WTC11 (cell line): ENCODE measurements around the gene MTG1. TPM values are rescaled to one million over a fixed set of nuclear protein-coding genes. Genes with fewer than 3 reads are reported as not detected.

Experiments used
- ATAC-seq: fragments of 200-7000 bp; cut with Tn5 transposase; 2 replicates; pipeline ENCODE4 v1.10.0; 2021; ENCODE audit warnings: mild to moderate bottlenecking, moderate library complexity
- CTCF ChIA-PET: fragments of 300-600 bp; sonication (Branson Sonifier 250); formaldehyde crosslinking; loops from one replicate; lab custom pipeline; 2021; ENCODE audit warnings: antibody characterized with exemption; lab: Charles Lee
- POLR2A ChIA-PET: fragments of 350-600 bp; sonication (Branson Sonifier 250); formaldehyde crosslinking; loops from one replicate; lab custom pipeline; 2021; ENCODE audit warnings: antibody characterized with exemption; lab: Charles Lee
- DNase-seq: peaks from one replicate; pipeline ENCODE4 v3.0.0; 2021; ENCODE audit warnings: low spot score
- H3K27ac Mint-ChIP-seq: 2 replicates; pipeline ENCODE4 v1.8.0; 2021; ENCODE audit warnings: mixed read lengths
- H3K27me3 Mint-ChIP-seq: 2 replicates; pipeline ENCODE4 v1.8.0; 2021; ENCODE audit warnings: low read depth, mild to moderate bottlenecking, moderate library complexity, mixed read lengths
- H3K36me3 Mint-ChIP-seq: 2 replicates; pipeline ENCODE4 v1.8.0; 2021; ENCODE audit warnings: mixed read lengths
- H3K4me1 Mint-ChIP-seq: 2 replicates; pipeline ENCODE4 v1.8.0; 2022; ENCODE audit warnings: mixed read lengths
- H3K4me3 Mint-ChIP-seq: 2 replicates; pipeline ENCODE4 v1.8.0; 2021; ENCODE audit warnings: mild to moderate bottlenecking, moderate library complexity, mixed read lengths
- H3K9me3 Mint-ChIP-seq: 2 replicates; pipeline ENCODE4 v1.8.0; 2021; ENCODE audit warnings: mixed read lengths
- ATF2 ChIP-seq: sonication (generic); formaldehyde crosslinking; IDR thresholded peaks from 2 replicates; pipeline ENCODE4 v1.8.1; 2022; ENCODE audit warnings: low read depth, missing genetic modification reagents, borderline replicate concordance
- CDX4 ChIP-seq: fragments of 250-450 bp; sonication (Bioruptor Pico); IDR thresholded peaks from 2 replicates; pipeline ENCODE4 v1.9.0; 2021; ENCODE audit warnings: moderate library complexity, mild to moderate bottlenecking, inconsistent platforms, borderline replicate concordance
- E2F5 ChIP-seq: sonication (generic); formaldehyde crosslinking; IDR thresholded peaks from 2 replicates; pipeline ENCODE4 v1.8.1; 2022; ENCODE audit warnings: mild to moderate bottlenecking, moderate library complexity, missing genetic modification reagents
- FOXJ3 ChIP-seq: sonication (generic); formaldehyde crosslinking; IDR thresholded peaks from 2 replicates; pipeline ENCODE4 v1.9.0; 2021; ENCODE audit warnings: missing genetic modification reagents, mild to moderate bottlenecking, borderline replicate concordance
- IRF2 ChIP-seq: sonication (generic); formaldehyde crosslinking; IDR thresholded peaks from 2 replicates; pipeline ENCODE4 v1.8.0; 2022; ENCODE audit warnings: low read depth, missing genetic modification reagents, borderline replicate concordance
- MXD4 ChIP-seq: fragments of 250-450 bp; sonication (Bioruptor Pico); IDR thresholded peaks from 2 replicates; pipeline ENCODE4 v1.8.0; 2021; ENCODE audit warnings: mild to moderate bottlenecking, moderate library complexity, borderline replicate concordance
- NR1H2 ChIP-seq: sonication (generic); formaldehyde crosslinking; IDR thresholded peaks from 2 replicates; pipeline ENCODE4 v1.9.0; 2021; ENCODE audit warnings: mild to moderate bottlenecking, moderate library complexity, missing genetic modification reagents
- OVOL2 ChIP-seq: fragments of 250-450 bp; sonication (Bioruptor Pico); IDR thresholded peaks from 2 replicates; pipeline ENCODE4 v1.9.0; 2021; ENCODE audit warnings: mild to moderate bottlenecking, borderline replicate concordance
- TEAD1 ChIP-seq: sonication (generic); formaldehyde crosslinking; IDR thresholded peaks from 2 replicates; pipeline ENCODE4 v1.8.0; 2022; ENCODE audit warnings: mild to moderate bottlenecking, missing genetic modification reagents
- USF2 ChIP-seq: sonication (generic); formaldehyde crosslinking; IDR thresholded peaks from 2 replicates; pipeline ENCODE4 v1.8.1; 2023; ENCODE audit warnings: mild to moderate bottlenecking, missing genetic modification reagents, moderate library complexity
- ZBTB21 ChIP-seq: sonication (generic); formaldehyde crosslinking; IDR thresholded peaks from 2 replicates; pipeline ENCODE4 v1.8.1; 2023; ENCODE audit warnings: mild to moderate bottlenecking, missing genetic modification reagents, borderline replicate concordance
- ZNF232 ChIP-seq: sonication (generic); formaldehyde crosslinking; IDR thresholded peaks from 2 replicates; pipeline ENCODE4 v1.8.0; 2022; ENCODE audit warnings: mild to moderate bottlenecking, missing genetic modification reagents
- ZNF416 ChIP-seq: fragments of 250-450 bp; sonication (Bioruptor Pico); IDR thresholded peaks from 2 replicates; pipeline ENCODE4 v1.9.0; 2021; ENCODE audit warnings: mild to moderate bottlenecking, inconsistent platforms
- ZNF423 ChIP-seq: fragments of 250-450 bp; sonication (Bioruptor Pico); IDR thresholded peaks from 2 replicates; pipeline ENCODE4 v2.1.2; 2022; ENCODE audit warnings: mild to moderate bottlenecking, moderate library complexity
- total RNA-seq: library from RNA; stranded (reverse); gene quantifications from 3 replicates; pipeline ENCODE4 v1.2.3, GENCODE V29; 2021
- TF ChIP-seq, protein P1 (sequence below): sonication (generic); formaldehyde crosslinking; IDR thresholded peaks from 2 replicates; pipeline ENCODE4 v1.8.1; 2022; ENCODE audit warnings: mild to moderate bottlenecking, missing genetic modification reagents, moderate library complexity, borderline replicate concordance
- TF ChIP-seq, protein P2 (sequence below): sonication (generic); formaldehyde crosslinking; conservative IDR thresholded peaks from 2 replicates; pipeline ENCODE4 v1.8.1; 2022; ENCODE audit warnings: mild to moderate bottlenecking, missing genetic modification reagents
- TF ChIP-seq, protein P3 (sequence below): sonication (generic); formaldehyde crosslinking; IDR thresholded peaks from 2 replicates; pipeline ENCODE4 v1.8.0; 2022; ENCODE audit warnings: mild to moderate bottlenecking, missing genetic modification reagents
- TF ChIP-seq, protein P4 (sequence below): sonication (generic); formaldehyde crosslinking; IDR thresholded peaks from 2 replicates; pipeline ENCODE4 v1.8.1; 2023; ENCODE audit warnings: mild to moderate bottlenecking, missing genetic modification reagents
- TF ChIP-seq, protein P5 (sequence below): sonication (generic); formaldehyde crosslinking; IDR thresholded peaks from 2 replicates; pipeline ENCODE4 v1.8.0; 2023; ENCODE audit warnings: missing genetic modification reagents
- TF ChIP-seq, protein P6 (sequence below): sonication (generic); formaldehyde crosslinking; IDR thresholded peaks from 2 replicates; pipeline ENCODE4 v1.8.1; 2022; ENCODE audit warnings: missing genetic modification reagents, borderline replicate concordance
- TF ChIP-seq, protein P7 (sequence below): sonication (generic); formaldehyde crosslinking; IDR thresholded peaks from 2 replicates; pipeline ENCODE4 v1.8.0; 2022; ENCODE audit warnings: mild to moderate bottlenecking, missing genetic modification reagents

The MTG1 gene
- total RNA-seq, 1 experiment from 2014 or later, result 63.0 TPM

GRCh38 chr10:133356549-133357284 is 37.2 kb upstream of the MTG1 start (continued):
- TF ChIP-seq, protein P1, sequence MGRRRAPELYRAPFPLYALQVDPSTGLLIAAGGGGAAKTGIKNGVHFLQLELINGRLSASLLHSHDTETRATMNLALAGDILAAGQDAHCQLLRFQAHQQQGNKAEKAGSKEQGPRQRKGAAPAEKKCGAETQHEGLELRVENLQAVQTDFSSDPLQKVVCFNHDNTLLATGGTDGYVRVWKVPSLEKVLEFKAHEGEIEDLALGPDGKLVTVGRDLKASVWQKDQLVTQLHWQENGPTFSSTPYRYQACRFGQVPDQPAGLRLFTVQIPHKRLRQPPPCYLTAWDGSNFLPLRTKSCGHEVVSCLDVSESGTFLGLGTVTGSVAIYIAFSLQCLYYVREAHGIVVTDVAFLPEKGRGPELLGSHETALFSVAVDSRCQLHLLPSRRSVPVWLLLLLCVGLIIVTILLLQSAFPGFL (CRISPR knock-in tag), result no peak
- TF ChIP-seq USF2 (CRISPR knock-in tag) (0 out of 2 replicates have a peak, but pooled peaks have one; percentile 25), OVOL2 (CRISPR knock-in tag) (no peak), MXD4 (no peak)
- TF ChIP-seq, protein P2, sequence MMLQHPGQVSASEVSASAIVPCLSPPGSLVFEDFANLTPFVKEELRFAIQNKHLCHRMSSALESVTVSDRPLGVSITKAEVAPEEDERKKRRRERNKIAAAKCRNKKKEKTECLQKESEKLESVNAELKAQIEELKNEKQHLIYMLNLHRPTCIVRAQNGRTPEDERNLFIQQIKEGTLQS (CRISPR knock-in tag), result no peak
- TF ChIP-seq, protein P3, sequence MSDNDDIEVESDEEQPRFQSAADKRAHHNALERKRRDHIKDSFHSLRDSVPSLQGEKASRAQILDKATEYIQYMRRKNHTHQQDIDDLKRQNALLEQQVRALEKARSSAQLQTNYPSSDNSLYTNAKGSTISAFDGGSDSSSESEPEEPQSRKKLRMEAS (CRISPR knock-in tag), result no peak

DNA sequence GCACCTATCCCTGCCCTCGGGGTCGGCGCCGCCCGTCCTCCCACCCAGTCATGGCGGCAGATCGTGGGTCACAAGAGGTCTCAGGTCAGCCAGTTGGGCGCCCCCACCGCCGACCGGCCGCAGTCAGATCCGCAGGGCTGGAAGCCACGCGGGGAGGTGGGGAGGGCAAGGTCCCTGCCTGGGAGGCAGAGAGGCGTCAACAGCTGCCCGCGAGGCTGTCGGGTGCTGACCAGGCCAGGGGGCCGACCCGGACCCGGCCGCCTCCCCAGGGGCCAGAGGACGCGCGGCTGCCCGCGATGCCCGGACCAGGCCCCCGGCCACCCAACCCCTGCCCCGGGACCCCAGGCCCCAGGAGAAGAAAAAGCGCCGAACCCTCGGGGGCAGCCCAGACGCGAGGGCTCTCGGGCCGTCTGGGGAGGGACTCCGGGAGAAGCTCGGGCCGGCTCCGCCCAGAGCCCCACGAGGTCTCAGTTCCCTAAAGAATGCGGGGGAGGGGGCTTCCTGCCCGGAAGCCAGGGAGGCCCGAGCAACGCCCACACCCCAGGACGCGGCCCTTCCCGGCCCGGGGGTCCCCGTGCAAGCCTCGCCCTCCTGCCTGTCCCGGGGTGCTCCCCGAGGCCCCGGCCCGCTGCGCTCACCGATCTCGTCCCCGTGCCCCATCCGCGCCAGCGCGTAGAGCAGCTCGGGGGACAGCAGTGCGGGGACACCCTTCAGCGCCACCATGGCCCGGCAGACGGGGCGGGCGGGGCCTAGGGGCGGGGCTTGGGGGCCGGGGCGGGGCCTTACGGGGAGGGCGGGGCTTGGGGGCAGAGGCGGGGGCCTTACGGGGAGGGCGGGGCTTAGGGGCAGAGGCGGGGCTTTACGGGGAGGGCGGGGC is 36.4 kb upstream of the MTG1 start, which contains the start of gene FUOM:
TSS of gene FUOM (minus strand) at position 735 of the 877 bp plus-strand sequence. CDS start at position 723, 12 bp downstream.
- Mint-ChIP-seq H3K9me3 (no peaks in the 10 kb centered on the region), H3K4me3 (peak within 1 kb of the TSS; percentile 72), H3K27me3 (peaks cover 12% of the 10 kb centered on the region), H3K36me3 (peaks cover 10% of the 10 kb centered on the region), H3K4me1 (no peaks in the 10 kb centered on the region), H3K27ac (no peak within 1 kb of the TSS)
- ChIA-PET POLR2A (interaction anchor here (1.2 to 1.8 kb wide), 2 partner anchors 16 to 22 kb away, joined by 3 to 9 read pairs; partner anchors contain the start of gene PAOX), CTCF (interaction anchor here (0.6 to 2.5 kb wide), 6 partner anchors 11 to 50 kb away, joined by 4 to 26 read pairs (median 6); partner anchors contain the start of gene PRAP1)
- DNase-seq, result peak; percentile 82
- peak; percentile 87 for ATAC-seq
- TF ChIP-seq ATF2 (no peak), IRF2 (no peak), TEAD1 (CRISPR knock-in tag) (0 out of 2 replicates have a peak, but pooled peaks have one; percentile 71), ZNF423 (CRISPR knock-in tag) (peak; percentile 95), ZBTB21 (CRISPR knock-in tag) (no peak), E2F5 (CRISPR knock-in tag) (peak; percentile 46), NR1H2 (no peak), ZNF416 (0 out of 2 replicates have a peak, but pooled peaks have one; percentile 53), ZNF232 (CRISPR knock-in tag) (no peak), FOXJ3 (no peak), CDX4 (no peak)
- TF ChIP-seq, protein P4, sequence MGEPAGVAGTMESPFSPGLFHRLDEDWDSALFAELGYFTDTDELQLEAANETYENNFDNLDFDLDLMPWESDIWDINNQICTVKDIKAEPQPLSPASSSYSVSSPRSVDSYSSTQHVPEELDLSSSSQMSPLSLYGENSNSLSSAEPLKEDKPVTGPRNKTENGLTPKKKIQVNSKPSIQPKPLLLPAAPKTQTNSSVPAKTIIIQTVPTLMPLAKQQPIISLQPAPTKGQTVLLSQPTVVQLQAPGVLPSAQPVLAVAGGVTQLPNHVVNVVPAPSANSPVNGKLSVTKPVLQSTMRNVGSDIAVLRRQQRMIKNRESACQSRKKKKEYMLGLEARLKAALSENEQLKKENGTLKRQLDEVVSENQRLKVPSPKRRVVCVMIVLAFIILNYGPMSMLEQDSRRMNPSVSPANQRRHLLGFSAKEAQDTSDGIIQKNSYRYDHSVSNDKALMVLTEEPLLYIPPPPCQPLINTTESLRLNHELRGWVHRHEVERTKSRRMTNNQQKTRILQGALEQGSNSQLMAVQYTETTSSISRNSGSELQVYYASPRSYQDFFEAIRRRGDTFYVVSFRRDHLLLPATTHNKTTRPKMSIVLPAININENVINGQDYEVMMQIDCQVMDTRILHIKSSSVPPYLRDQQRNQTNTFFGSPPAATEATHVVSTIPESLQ (CRISPR knock-in tag), result no peak
- TF ChIP-seq, protein P5, sequence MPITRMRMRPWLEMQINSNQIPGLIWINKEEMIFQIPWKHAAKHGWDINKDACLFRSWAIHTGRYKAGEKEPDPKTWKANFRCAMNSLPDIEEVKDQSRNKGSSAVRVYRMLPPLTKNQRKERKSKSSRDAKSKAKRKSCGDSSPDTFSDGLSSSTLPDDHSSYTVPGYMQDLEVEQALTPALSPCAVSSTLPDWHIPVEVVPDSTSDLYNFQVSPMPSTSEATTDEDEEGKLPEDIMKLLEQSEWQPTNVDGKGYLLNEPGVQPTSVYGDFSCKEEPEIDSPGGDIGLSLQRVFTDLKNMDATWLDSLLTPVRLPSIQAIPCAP (CRISPR knock-in tag), result no peak
- TF ChIP-seq, protein P6, sequence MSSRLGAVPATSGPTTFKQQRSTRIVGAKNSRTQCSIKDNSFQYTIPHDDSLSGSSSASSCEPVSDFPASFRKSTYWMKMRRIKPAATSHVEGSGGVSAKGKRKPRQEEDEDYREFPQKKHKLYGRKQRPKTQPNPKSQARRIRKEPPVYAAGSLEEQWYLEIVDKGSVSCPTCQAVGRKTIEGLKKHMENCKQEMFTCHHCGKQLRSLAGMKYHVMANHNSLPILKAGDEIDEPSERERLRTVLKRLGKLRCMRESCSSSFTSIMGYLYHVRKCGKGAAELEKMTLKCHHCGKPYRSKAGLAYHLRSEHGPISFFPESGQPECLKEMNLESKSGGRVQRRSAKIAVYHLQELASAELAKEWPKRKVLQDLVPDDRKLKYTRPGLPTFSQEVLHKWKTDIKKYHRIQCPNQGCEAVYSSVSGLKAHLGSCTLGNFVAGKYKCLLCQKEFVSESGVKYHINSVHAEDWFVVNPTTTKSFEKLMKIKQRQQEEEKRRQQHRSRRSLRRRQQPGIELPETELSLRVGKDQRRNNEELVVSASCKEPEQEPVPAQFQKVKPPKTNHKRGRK, result no peak
- TF ChIP-seq, protein P7, sequence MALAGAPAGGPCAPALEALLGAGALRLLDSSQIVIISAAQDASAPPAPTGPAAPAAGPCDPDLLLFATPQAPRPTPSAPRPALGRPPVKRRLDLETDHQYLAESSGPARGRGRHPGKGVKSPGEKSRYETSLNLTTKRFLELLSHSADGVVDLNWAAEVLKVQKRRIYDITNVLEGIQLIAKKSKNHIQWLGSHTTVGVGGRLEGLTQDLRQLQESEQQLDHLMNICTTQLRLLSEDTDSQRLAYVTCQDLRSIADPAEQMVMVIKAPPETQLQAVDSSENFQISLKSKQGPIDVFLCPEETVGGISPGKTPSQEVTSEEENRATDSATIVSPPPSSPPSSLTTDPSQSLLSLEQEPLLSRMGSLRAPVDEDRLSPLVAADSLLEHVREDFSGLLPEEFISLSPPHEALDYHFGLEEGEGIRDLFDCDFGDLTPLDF (CRISPR knock-in tag), result no peak
